Ramos (cell line): ENCODE results near the gene CD99L2.

Experiments used
- in situ Hi-C: fragments of 300-500 bp; cut with MboI; formaldehyde crosslinking; loops from one replicate; pipeline ENCODE4 v1.14.3; 2022; ENCODE audit warnings: low sequenced_read_pairs; ENCODE audit not compliant: unreplicated experiment

Gene CD99L2

GRCh38 chrX:150813922-150814321 is 84.5 kb downstream of the CD99L2 start:
- in situ Hi-C loops, result no loop called here

DNA sequence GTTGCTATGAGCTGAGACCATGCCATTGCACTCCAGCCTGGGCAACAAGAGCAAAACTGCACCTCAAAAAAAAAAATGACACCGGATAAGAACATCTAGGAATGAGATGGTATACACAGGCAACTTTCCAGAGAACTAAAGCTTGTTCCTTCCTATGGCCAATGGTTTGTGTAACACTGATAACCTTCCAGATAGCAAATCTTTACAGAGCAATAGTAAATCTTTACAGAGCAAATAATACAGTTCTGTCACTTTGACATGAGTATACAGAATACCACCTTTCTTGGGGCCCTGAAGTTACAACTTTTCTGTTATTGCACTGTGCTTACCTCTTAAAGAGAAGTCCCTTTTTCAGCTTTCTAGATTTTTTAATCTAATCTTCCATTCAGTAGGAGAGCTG is 91.6 kb downstream of the CD99L2 start:
- in situ Hi-C loops, result no loop called here

DNA sequence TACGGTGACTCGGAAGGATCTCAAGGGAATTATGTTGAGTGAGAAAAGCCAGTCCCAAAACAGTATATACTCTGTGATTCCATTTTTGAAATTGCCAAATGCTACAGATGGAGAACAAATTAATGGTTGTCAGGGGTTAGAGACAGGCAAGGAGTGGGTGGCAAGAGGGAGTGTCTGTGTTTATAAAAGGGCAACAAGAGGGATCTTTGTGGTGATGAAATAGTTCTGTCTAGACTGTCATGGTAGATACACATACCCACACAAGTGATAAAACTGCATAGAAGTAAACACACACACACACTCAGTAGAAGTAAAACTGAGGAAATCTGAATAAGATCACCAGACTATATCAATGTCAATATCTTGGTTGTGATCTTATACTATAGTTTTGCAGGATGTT is 92.7 kb downstream of the CD99L2 start:
- in situ Hi-C loops, result no loop called here

GRCh38 chrX:150792949-150793527 is 105.4 kb downstream of the CD99L2 start:
- in situ Hi-C loops, result loop anchor here (25.0 kb wide), 1 partner anchor 894 kb away; the partner anchor contains the start of gene PRRG3

- in situ Hi-C loops, result loop anchor here (25.0 kb wide), 1 partner anchor 897 kb away; the partner anchor contains the start of gene PRRG3
These were observed 108.4 kb downstream of the CD99L2 start for GRCh38 chrX:150790021-150790420.

- in situ Hi-C loops, result loop anchor here (25.0 kb wide), 1 partner anchor 906 kb away; the partner anchor contains the start of gene PRRG3
These were observed 116.8 kb downstream of the CD99L2 start for GRCh38 chrX:150781677-150782076.

GRCh38 chrX:150779385-150779784 is 119.1 kb downstream of the CD99L2 start:
- in situ Hi-C loops, result loop anchor here (25.0 kb wide), 1 partner anchor 908 kb away; the partner anchor contains the start of gene PRRG3

DNA sequence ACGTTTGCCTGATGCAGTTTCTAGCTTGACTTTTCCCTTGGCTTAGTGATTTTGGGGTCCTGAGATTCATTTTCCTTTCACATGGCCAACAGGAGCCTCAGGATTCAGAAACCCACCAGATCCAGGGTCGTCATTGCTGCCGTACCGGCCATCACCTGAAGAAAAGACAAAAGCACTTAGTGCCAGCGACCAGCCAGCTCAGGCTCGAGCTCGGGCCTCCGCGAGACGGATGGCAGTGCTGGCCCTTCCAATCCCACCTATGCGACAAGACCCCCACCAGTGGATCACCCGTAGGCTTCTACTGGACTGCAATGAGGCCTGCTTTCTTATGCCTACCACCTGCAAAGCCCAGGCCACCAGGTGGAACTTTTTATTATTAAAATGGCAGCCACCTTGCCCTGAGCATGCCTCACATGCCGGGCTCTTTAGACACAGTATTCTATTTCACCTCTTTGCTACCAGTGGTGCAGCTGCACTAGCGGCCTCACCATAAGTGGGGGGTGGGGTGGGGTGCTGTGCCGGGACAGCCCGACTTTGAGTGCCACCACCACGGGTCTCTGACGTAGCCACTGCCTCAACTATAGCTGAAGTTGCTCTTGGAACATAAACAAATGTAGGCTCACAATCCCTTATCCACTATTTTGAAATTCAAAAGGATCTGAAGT is 121.0 kb downstream of the CD99L2 start:
- in situ Hi-C loops, result loop anchor here (25.0 kb wide), 1 partner anchor 910 kb away; the partner anchor contains the start of gene PRRG3

DNA sequence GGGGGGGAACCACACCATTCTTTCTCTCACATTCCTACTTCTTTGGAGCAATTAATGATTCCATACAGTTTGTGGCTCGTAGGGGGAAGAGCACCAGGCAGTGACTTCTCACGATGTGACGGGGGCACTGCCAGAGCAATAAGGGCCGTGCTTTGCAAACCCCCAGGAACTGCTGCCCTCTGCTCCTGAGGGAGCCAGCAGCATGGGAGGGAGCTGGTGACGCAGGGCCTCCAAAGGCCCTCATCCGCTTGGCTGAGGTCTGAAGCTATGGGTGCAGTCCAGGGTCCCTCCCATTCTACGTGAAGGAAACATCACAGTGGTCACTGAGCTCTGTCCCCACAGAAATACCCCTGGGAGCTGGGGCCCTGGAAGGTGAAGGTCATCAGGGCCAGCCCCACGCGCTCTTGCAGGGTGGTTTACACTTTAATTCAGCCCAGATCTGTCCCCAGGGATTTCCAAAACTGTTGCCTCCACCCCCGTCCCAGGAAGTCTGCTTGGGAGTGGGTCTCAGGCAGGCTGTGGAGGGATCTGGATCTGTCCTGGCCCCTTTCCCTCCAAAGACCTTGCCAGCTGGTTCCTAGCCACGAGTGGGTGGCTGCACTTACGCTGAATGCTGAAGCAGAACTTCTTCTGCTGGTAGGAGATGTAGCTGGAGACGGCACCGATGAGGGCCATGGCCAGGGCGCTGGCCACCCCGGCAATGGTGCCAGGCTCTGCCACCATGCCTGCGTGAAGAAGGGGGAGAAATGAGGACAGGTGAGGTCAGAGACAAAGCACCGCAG is 122.7 kb downstream of the CD99L2 start:
- in situ Hi-C loops, result loop anchor here (25.0 kb wide), 1 partner anchor 912 kb away; the partner anchor contains the start of gene PRRG3

- in situ Hi-C loops, result loop anchor here (5.0 to 25.0 kb wide), 2 partner anchors 307 to 912 kb away; partner anchors contain the start of gene PRRG3
These were observed 123.5 kb downstream of the CD99L2 start for GRCh38 chrX:150774798-150775568.

DNA sequence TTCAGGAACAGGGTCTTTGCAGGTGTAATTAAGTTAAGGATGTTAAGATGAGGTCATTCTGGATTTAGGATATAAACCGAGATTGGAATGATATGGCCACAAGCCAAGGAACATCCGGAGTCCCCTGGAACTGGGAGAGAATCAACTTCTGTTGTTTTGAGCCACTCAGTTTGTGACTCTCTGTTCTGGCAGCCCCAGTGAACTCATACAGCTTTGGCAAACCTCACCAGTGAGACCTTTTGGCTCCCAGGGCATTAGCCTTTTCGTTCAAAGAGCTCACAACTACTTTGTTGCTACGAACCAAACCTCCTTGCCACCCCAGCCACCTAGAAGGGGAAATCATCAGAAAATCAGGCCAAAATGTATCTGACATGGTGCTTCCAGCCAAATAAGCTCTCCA is 124.8 kb downstream of the CD99L2 start:
- in situ Hi-C loops, result loop anchor here (5.0 kb wide), 1 partner anchor 309 kb away; no protein-coding TSS in a partner anchor

- in situ Hi-C loops, result loop anchor here (5.0 kb wide), 1 partner anchor 309 kb away; no protein-coding TSS in a partner anchor
These were observed 125.4 kb downstream of the CD99L2 start for GRCh38 chrX:150773117-150773516.

DNA sequence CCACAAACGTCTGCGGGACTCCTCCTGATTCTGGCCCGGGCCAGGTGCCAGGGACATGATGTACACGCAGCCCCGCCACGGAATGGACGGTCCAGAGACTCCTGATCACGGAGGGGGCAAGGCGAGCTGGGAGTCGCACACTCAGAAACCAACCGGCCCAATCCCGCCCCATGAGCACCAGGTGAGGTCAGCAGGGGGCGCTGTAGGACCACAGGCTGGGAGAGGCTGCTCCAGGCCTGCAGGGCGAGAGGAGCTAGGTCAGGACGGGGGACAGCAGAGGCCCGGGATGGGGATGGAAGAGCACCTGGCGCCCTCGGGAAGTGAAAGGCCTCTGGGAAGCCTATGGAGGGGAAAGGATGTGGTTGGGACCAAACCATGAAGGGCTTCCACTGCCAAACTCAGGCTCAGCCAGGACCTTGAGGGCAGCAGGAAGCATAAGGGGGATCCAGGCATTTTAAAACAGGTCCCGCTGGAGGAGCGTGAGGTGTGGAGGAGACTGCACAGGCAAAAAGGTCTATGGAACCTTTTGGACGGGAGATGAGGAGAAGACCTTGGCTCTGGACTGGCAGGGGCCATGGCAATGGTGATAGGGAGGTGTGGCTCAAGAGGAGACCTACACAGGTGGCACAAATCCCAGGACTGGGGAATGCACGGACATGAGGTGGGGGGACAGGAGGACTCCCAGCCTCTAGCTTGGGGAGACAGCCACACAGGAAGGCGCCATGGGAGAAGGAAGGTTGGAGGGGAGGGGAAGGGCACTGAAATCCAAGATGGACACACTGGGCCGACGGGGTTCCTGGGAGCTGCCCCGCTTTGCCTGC is 126.1 kb downstream of the CD99L2 start:
- in situ Hi-C loops, result loop anchor here (5.0 kb wide), 1 partner anchor 310 kb away; no protein-coding TSS in a partner anchor

- in situ Hi-C loops, result loop anchor here (5.0 kb wide), 1 partner anchor 311 kb away; no protein-coding TSS in a partner anchor
These were observed 127.4 kb downstream of the CD99L2 start for GRCh38 chrX:150771116-150771515.

- in situ Hi-C loops, result loop anchor here (5.0 kb wide), 1 partner anchor 312 kb away; no protein-coding TSS in a partner anchor
These were observed 127.8 kb downstream of the CD99L2 start for GRCh38 chrX:150770623-150771022.

- in situ Hi-C loops, result no loop called here
These were observed 129.1 kb downstream of the CD99L2 start for GRCh38 chrX:150769408-150769807.

- in situ Hi-C loops, result no loop called here
These were observed 129.8 kb downstream of the CD99L2 start for GRCh38 chrX:150768580-150769190.

GRCh38 chrX:150768132-150768485 is 130.4 kb downstream of the CD99L2 start:
- in situ Hi-C loops, result no loop called here
